SHP77 treated with DMSO at 0.1 percent for 48 hours (cell line): ENCODE data around the gene LRRC73.
A peak's percentile ranks its signal among the peaks of the same experiment; 100 is the strongest.
"Not testable (repeated sequence)": the region's sequence is repeated elsewhere in the genome, so short reads cannot be mapped to it uniquely, and the experiment has no call there.

Experiments used
- DNase-seq: peaks from one replicate; lab custom pipeline; 2025; lab: John Stamatoyannopoulos, UW

LRRC73 gene

GRCh38 chr6:43509984-43510826 lies at the start of gene LRRC73:
LRRC73 (minus strand) TSS chr6:43510346; CDS start chr6:43509785, 561 bp downstream.
- peak; percentile 48 for DNase-seq

- no peak for DNase-seq
Observed at GRCh38 chr6:43559328-43559727, 49.2 kb upstream of the LRRC73 start.

- DNase-seq: not testable (repeated sequence)
Observed at GRCh38 chr6:43557620-43558019, 47.5 kb upstream of the LRRC73 start.

- no peak for DNase-seq
Observed at GRCh38 chr6:43547222-43547621, 37.1 kb upstream of the LRRC73 start.

GRCh38 chr6:43544461-43544860 lies 34.3 kb upstream of the LRRC73 start:
- no peak for DNase-seq

- no peak for DNase-seq
Observed at GRCh38 chr6:43541774-43542471, 31.8 kb upstream of the LRRC73 start.

- DNase-seq: no peak
Observed at GRCh38 chr6:43540507-43540906, 30.4 kb upstream of the LRRC73 start.

- not testable (repeated sequence) for DNase-seq
Observed at GRCh38 chr6:43539409-43539808, 29.3 kb upstream of the LRRC73 start.

GRCh38 chr6:43538986-43539385 lies 28.8 kb upstream of the LRRC73 start:
- not testable (repeated sequence) for DNase-seq

- no peak for DNase-seq
Observed at GRCh38 chr6:43532201-43532600, 22.1 kb upstream of the LRRC73 start.

- no peak for DNase-seq
Observed at GRCh38 chr6:43524483-43524961, 14.4 kb upstream of the LRRC73 start.

- DNase-seq: no peak
Observed at GRCh38 chr6:43523284-43523683, 13.1 kb upstream of the LRRC73 start.

GRCh38 chr6:43522547-43523261 lies 12.6 kb upstream of the LRRC73 start:
- no peak for DNase-seq

GRCh38 chr6:43521836-43522235 lies 11.7 kb upstream of the LRRC73 start:
- DNase-seq: no peak

- no peak for DNase-seq
Observed at GRCh38 chr6:43520097-43520496, 10.0 kb upstream of the LRRC73 start.

GRCh38 chr6:43517505-43518357 lies 7.6 kb upstream of the LRRC73 start:
- no peak for DNase-seq

- DNase-seq: peak; percentile 96
Observed at GRCh38 chr6:43516697-43517504, 6.8 kb upstream of the LRRC73 start, which contains the start of the genes POLR1C and YIPF3. POLR1C (plus strand) TSS chr6:43517089; CDS start chr6:43517110, 21 bp downstream. YIPF3 (minus strand) TSS chr6:43516926; CDS start chr6:43516807, 119 bp downstream.

GRCh38 chr6:43516367-43516696 lies 6.2 kb upstream of the LRRC73 start:
- DNase-seq: no peak

- DNase-seq: no peak
Observed at GRCh38 chr6:43515808-43516207, 5.7 kb upstream of the LRRC73 start.

GRCh38 chr6:43511824-43512415 lies 1.8 kb upstream of the LRRC73 start:
- DNase-seq: no peak
